ENCODE data around the gene DRC3. TPM values are rescaled to one million over a fixed set of nuclear protein-coding genes. Genes with fewer than 3 reads are reported as not detected.
"Not testable (repeated sequence)": the region's sequence is repeated elsewhere in the genome, so short reads cannot be mapped to it uniquely, and the experiment has no call there.

DRC3 gene
- total RNA-seq, 4 donors from 2014 or later = 4.3 to 8.6 (median 6.0) TPM

DNA sequence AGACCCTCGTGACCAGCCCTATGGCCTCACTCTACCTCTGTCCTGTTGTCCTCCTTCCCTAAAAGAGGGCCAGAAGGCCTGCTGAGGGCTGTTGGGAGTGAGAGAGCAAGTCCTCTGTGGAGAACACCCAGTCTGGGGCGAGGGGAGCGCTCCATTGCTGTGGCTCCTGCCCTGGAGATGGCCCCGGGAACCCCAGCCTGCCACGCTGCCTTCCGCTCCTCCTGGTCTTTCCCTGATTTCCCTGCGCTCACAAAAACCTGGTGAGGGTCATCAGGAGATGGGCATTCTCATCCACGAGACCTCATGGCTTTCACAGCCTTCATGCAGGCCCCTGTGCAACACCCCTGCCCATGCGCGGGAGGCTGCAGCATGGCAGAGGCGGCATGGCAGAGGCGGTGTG lies 21.2 kb downstream of the DRC3 start:
- H3K27me3 ChIP-seq = no peaks in the 10 kb centered on the region
- no peaks in the 10 kb centered on the region for H3K9me3 ChIP-seq
- peaks cover 0 to 17% (median 0%) of the 10 kb centered on the region in 3 donors for H3K36me3 ChIP-seq
- no peak for TF ChIP-seq EP300 (IDR thresholded peaks at IDR 0.05)
- no peak for TF ChIP-seq POLR2A (IDR thresholded peaks at IDR 0.05)
- TF ChIP-seq, protein P1, sequence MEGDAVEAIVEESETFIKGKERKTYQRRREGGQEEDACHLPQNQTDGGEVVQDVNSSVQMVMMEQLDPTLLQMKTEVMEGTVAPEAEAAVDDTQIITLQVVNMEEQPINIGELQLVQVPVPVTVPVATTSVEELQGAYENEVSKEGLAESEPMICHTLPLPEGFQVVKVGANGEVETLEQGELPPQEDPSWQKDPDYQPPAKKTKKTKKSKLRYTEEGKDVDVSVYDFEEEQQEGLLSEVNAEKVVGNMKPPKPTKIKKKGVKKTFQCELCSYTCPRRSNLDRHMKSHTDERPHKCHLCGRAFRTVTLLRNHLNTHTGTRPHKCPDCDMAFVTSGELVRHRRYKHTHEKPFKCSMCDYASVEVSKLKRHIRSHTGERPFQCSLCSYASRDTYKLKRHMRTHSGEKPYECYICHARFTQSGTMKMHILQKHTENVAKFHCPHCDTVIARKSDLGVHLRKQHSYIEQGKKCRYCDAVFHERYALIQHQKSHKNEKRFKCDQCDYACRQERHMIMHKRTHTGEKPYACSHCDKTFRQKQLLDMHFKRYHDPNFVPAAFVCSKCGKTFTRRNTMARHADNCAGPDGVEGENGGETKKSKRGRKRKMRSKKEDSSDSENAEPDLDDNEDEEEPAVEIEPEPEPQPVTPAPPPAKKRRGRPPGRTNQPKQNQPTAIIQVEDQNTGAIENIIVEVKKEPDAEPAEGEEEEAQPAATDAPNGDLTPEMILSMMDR (IDR thresholded peaks at IDR 0.05) = no peak
- DNase-seq (ENCODE audit: low spot score in 2 of 2) = no peak
- peaks cover 0 to 8% (median 0%) of the 10 kb centered on the region in 4 donors for H3K4me1 ChIP-seq
- H3K4me3 ChIP-seq = no peak overlapping the region
- no peak overlapping the region for H3K27ac ChIP-seq
- WGBS, 2 donors = 89 to 99% methylated on average over 10 to 12 of the region's 12 CpGs

DNA sequence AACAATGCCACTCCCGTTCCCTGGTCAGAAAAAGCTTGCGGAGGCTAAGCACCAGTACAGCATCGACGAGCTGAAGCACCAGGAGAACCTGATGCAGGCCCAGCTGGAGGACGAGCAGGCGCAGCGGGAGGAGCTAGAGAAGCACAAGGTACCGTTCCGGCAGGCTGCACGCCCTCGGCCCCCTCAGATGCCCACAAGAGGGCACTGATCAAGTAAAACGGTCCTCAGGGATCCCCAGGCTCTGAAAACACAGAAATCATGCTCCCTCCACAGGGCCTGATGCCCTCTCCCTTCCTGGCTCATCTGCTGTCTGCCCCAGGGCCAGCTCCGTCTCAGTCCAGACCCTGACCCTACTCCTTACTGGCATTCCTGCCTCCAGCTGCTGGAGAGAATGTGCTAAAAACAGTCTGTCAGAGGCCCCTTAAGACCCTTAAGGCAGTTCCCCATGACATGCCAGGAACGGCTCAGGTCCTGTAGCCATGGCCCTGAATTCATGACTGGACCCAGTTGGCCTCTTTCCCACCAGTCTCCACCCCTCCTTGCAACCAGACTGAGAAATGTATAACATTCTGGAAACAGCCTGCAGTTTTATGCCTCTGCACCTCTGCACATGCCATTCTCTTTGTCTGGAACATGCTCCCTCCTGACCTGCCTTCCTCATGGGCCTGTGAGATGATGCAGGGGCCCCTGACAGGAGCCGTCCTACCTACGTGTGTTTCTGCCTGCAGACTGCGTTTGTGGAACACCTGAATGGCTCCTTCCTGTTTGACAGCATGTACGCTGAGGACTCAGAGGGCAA lies 21.8 kb downstream of the DRC3 start:
- Histone ChIP-seq H3K36me3 (peaks cover 0 to 11% (median 0%) of the 10 kb centered on the region in 3 donors), H3K9me3 (no peaks in the 10 kb centered on the region), H3K4me3 (no peak overlapping the region), H3K27ac (peak overlapping the region in 1 of 4 donors; percentile 31), H3K4me1 (peaks cover 0 to 8% (median 0%) of the 10 kb centered on the region in 4 donors), H3K27me3 (no peaks in the 10 kb centered on the region)
- WGBS, 2 donors = 61 to 63% methylated on average over 18 of the region's 18 CpGs
- TF ChIP-seq EP300 (IDR thresholded peaks at IDR 0.05) = no peak
- TF ChIP-seq, protein P1 (IDR thresholded peaks at IDR 0.05) = peak in 3 of 5 experiments; percentile 8 to 29 (median 10)
- no peak for DNase-seq (ENCODE audit: low spot score in 2 of 2)

DNA sequence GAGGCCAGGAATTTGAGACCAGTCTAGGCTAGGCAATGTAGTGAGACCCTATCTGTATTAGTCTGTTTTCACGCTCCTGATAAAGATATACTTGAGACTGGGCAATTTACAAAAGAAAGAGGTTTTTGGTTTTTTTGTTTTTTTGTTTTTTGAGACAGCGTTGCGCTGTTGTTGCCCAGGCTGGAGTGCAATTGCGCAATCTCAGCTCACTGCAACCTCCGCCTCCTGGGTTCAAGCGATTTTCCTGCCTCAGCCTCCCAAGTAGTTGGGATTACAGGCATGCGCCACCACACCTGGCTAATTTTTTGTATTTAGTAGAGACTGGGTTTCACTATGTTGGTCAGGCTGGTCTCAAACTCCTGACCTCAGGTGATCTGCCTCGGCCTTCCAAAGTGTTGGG lies 23.2 kb downstream of the DRC3 start:
- 96% methylated on average over 8 of the region's 8 CpGs for WGBS, 2 donors
- not testable (repeated sequence) for H3K27ac ChIP-seq; H3K9me3 ChIP-seq; H3K27me3 ChIP-seq; H3K4me1 ChIP-seq; DNase-seq (ENCODE audit: low spot score in 2 of 2); H3K36me3 ChIP-seq; H3K4me3 ChIP-seq

GRCh38 chr17:17998934-17999333 lies 26.3 kb downstream of the DRC3 start:
- Histone ChIP-seq H3K4me3 (no peak overlapping the region), H3K9me3 (no peaks in the 10 kb centered on the region), H3K27me3 (no peaks in the 10 kb centered on the region), H3K4me1 (peaks cover 0 to 8% (median 0%) of the 10 kb centered on the region in 4 donors), H3K27ac (no peak overlapping the region), H3K36me3 (no peaks in the 10 kb centered on the region)
- WGBS, 2 donors = 96 to 99% methylated on average over 8 of the region's 8 CpGs
- TF ChIP-seq POLR2A (IDR thresholded peaks at IDR 0.05) = no peak
- no peak for TF ChIP-seq EP300 (IDR thresholded peaks at IDR 0.05)
- TF ChIP-seq, protein P1 (IDR thresholded peaks at IDR 0.05) = no peak
- no peak for DNase-seq (ENCODE audit: low spot score in 2 of 2)

- no peaks in the 10 kb centered on the region for H3K9me3 ChIP-seq
- 74 to 78% methylated on average over 9 of the region's 9 CpGs for WGBS, 2 donors
- H3K27me3 ChIP-seq = no peaks in the 10 kb centered on the region
- DNase-seq (ENCODE audit: low spot score in 2 of 2) = no peak
- no peak overlapping the region for H3K4me3 ChIP-seq
- peaks cover 0 to 3% (median 0%) of the 10 kb centered on the region in 3 donors for H3K36me3 ChIP-seq
- TF ChIP-seq, protein P1 (IDR thresholded peaks at IDR 0.05) = no peak
- TF ChIP-seq EP300 (IDR thresholded peaks at IDR 0.05) (no peak), POLR2A (IDR thresholded peaks at IDR 0.05) (no peak)
- peaks cover 0 to 3% (median 0%) of the 10 kb centered on the region in 4 donors for H3K4me1 ChIP-seq
- H3K27ac ChIP-seq = no peak overlapping the region
Observed at GRCh38 chr17:17999364-18000029, 26.8 kb downstream of the DRC3 start.
